ENCODE measurements around the gene BANP. TPM values are rescaled to one million over a fixed set of nuclear protein-coding genes. Genes with fewer than 3 reads are reported as not detected.

Gene BANP
- total and polyA plus RNA-seq, 4 experiments from 2014 or later = 10.7 to 72.7 (median 44.1) TPM

DNA sequence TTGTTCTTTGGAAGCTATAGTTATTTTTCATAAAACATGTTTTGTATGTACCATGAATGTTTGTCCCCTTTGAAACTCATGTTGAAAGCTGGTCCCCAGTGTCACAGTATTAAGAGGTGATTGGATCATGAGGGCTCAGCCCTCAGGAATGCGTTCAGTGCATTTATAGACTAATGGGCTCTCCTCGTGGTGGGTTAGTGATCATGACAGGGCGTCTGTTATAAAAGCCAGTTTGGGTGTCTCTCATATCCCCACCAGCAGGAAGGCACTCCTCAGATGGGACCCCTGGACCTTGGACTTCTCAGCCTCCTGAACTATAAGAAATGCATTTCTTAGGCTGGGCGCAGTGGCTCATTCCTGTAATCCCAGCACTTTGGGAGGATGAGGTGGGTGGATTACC lies 10.4 kb downstream of the BANP start:
- Histone ChIP-seq H3K27me3 (ENCODE audit: insufficient read depth, low read length) (no peaks in the 10 kb centered on the region), H3K27ac (ENCODE audit: low read depth, low read length) (no peak overlapping the region), H3K4me3 (ENCODE audit: low read length in 2 of 2) (no peak overlapping the region), H3K4me1 (ENCODE audit: insufficient read depth, low read length) (peaks cover 67% of the 10 kb centered on the region), H3K9me3 (ENCODE audit: control insufficient read depth in 1 of 2, low read length in 2 of 2) (no peaks in the 10 kb centered on the region), H3K36me3 (ENCODE audit: insufficient read depth, low read length) (peaks cover 3% of the 10 kb centered on the region)
- Mint-ChIP-seq H3K9me3 (no peaks in the 10 kb centered on the region), H3K4me1 (peaks cover 49 to 90% (median 74%) of the 10 kb centered on the region in 4 donors), H3K36me3 (peaks cover 0 to 30% of the 10 kb centered on the region in 2 donors), H3K27ac (peak overlapping the region in 4 of 7 donors; percentile 21 to 77 (median 42)), H3K27me3 (no peaks in the 10 kb centered on the region), H3K4me3 (no peak overlapping the region)
- POLR2A ChIA-PET (ENCODE audit: partially characterized antibody) = interaction anchor here (0.8 kb wide), 1 partner anchor 11 kb away, joined by 3 read pairs; the partner anchor contains the start of gene BANP
- CTCF ChIA-PET (ENCODE audit: partially characterized antibody) = interaction anchor here (1.1 kb wide), 1 partner anchor 10 kb away, joined by 3 read pairs; the partner anchor contains the start of gene BANP
- intact Hi-C loops (cut with micrococcal nuclease) = no loop called here
- no peak for DNase-seq

DNA sequence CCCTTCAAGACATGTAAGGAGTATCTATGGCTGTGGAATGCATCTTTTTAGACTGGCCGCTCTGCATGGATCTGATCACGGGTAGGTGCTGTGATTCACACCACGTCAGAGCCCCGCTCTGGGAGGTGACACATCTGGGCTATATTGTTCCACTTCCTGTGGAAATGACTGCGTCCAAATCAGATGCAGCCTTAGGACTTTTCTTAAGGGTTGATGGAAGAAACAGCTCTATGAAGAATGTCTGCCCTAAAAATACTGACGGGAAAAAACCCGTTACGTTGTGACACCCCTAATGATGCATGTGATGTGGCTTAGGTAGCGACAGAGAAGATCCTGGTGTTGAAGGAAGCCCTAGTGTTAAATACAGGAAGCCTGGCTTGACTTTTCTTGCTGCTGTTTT lies 12.2 kb downstream of the BANP start:
- DNase-seq = peak; percentile 31 to 87 (median 38)
- H3K9me3 Mint-ChIP-seq = no peaks in the 10 kb centered on the region
- CTCF ChIA-PET (ENCODE audit: partially characterized antibody) = no interaction called here
- peak overlapping the region; percentile 42 for H3K27ac ChIP-seq (ENCODE audit: low read depth, low read length)
- no peaks in the 10 kb centered on the region for H3K9me3 ChIP-seq (ENCODE audit: control insufficient read depth in 1 of 2, low read length in 2 of 2)
- H3K27me3 Mint-ChIP-seq = no peaks in the 10 kb centered on the region
- H3K4me1 ChIP-seq (ENCODE audit: insufficient read depth, low read length) = peaks cover 57% of the 10 kb centered on the region
- H3K4me3 ChIP-seq (ENCODE audit: low read length in 2 of 2) = no peak overlapping the region
- intact Hi-C loops (cut with micrococcal nuclease) = no loop called here
- H3K27ac Mint-ChIP-seq = peak overlapping the region; percentile 58 to 90 (median 89)
- H3K4me1 Mint-ChIP-seq = peaks cover 42 to 78% (median 62%) of the 10 kb centered on the region in 4 donors
- POLR2A ChIA-PET (ENCODE audit: partially characterized antibody) = interaction anchor here (1.2 to 1.4 kb wide), 3 partner anchors 9 to 14 kb away, joined by 3 to 4 read pairs (median 3); partner anchors contain the start of gene BANP
- H3K4me3 Mint-ChIP-seq = peak overlapping the region in 7 of 8 donors; percentile 25 to 72 (median 57)
- peaks cover under 1 to 17% of the 10 kb centered on the region in 2 donors for H3K36me3 Mint-ChIP-seq
- no peaks in the 10 kb centered on the region for H3K36me3 ChIP-seq (ENCODE audit: insufficient read depth, low read length)
- no peaks in the 10 kb centered on the region for H3K27me3 ChIP-seq (ENCODE audit: insufficient read depth, low read length)

DNA sequence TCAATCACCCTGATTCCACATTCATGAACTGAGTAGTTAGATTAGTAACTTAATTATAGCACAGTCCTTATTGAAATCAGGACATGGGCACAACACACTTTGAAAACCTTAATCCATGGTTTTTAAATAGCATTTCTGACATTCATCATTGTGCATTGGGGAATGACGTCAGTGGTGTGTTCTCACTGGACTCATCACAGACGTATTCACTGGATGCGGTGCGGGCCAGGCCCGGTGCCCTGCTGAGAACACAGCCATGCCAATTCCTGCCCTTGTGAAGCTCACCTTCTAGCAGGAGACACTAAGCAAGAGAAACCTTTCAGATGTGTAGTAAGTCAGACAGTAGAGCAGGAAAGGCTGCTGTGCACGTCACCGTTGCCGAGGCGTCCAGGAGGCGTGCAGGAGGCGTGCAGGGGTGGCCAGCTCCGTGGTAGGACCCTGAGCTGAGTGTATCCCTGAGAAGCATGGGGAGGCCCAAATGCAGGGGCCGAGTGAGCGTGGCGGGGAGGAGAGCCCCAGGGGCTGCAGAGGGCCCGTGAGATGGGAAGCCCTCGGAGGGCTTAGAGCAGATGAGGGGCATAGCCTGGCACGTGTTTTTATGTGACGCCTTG lies 12.9 kb downstream of the BANP start:
- intact Hi-C loops (cut with micrococcal nuclease) = no loop called here
- peaks cover 45 to 77% (median 61%) of the 10 kb centered on the region in 4 donors for H3K4me1 Mint-ChIP-seq

DNA sequence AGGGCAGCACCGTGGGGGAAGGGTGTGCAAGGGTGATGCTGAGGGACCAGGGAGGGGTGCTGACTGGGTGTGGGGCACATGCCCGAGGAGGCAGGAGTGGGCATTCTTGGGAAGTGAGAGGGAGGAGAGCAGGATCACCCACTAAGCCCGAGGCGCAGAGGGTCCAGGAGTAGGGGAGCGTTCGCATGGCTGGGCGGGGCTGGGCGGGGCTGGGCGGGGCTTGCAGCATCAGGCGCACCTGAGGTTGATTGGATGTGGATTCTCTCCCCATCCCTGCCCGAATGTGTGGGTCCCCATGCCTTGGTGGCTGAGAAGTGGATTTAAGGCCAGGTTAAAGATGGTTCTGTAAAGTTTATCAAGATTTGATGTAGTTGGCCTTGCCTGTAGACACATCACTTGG lies 14.2 kb downstream of the BANP start:
- Histone ChIP-seq H3K4me3 (ENCODE audit: low read length in 2 of 2) (no peak overlapping the region), H3K27ac (ENCODE audit: low read depth, low read length) (no peak overlapping the region), H3K4me1 (ENCODE audit: insufficient read depth, low read length) (peaks cover 45% of the 10 kb centered on the region), H3K36me3 (ENCODE audit: insufficient read depth, low read length) (no peaks in the 10 kb centered on the region), H3K9me3 (ENCODE audit: control insufficient read depth in 1 of 2, low read length in 2 of 2) (no peaks in the 10 kb centered on the region), H3K27me3 (ENCODE audit: insufficient read depth, low read length) (no peaks in the 10 kb centered on the region)
- Mint-ChIP-seq H3K9me3 (peaks cover 0 to under 1% (median 0%) of the 10 kb centered on the region in 8 donors), H3K27me3 (no peaks in the 10 kb centered on the region), H3K27ac (peak overlapping the region in 3 of 7 donors; percentile 1 to 71 (median 13)), H3K36me3 (peaks cover 15 to 19% of the 10 kb centered on the region in 2 donors), H3K4me1 (peaks cover 40 to 71% (median 56%) of the 10 kb centered on the region in 4 donors), H3K4me3 (no peak overlapping the region)
- intact Hi-C loops (cut with micrococcal nuclease) = no loop called here
- ChIA-PET CTCF (ENCODE audit: partially characterized antibody) (no interaction called here), POLR2A (ENCODE audit: partially characterized antibody) (no interaction called here)
- DNase-seq = no peak

More for the DNA sequence above, 12.9 kb downstream of the BANP start:
- peaks cover 56% of the 10 kb centered on the region for H3K4me1 ChIP-seq (ENCODE audit: insufficient read depth, low read length)
- no peaks in the 10 kb centered on the region for H3K9me3 Mint-ChIP-seq
- no peaks in the 10 kb centered on the region for H3K9me3 ChIP-seq (ENCODE audit: control insufficient read depth in 1 of 2, low read length in 2 of 2)
- POLR2A ChIA-PET (ENCODE audit: partially characterized antibody) = interaction anchor here (1.2 to 1.4 kb wide), 2 partner anchors 8 to 15 kb away, joined by 3 read pairs; no protein-coding TSS in a partner anchor
- peak overlapping the region in 3 of 8 donors; percentile 25 to 60 (median 43) for H3K4me3 Mint-ChIP-seq
- peak overlapping the region; percentile 42 for H3K27ac ChIP-seq (ENCODE audit: low read depth, low read length)
- CTCF ChIA-PET (ENCODE audit: partially characterized antibody) = no interaction called here
- H3K27me3 Mint-ChIP-seq = no peaks in the 10 kb centered on the region
- H3K27me3 ChIP-seq (ENCODE audit: insufficient read depth, low read length) = no peaks in the 10 kb centered on the region
- H3K36me3 ChIP-seq (ENCODE audit: insufficient read depth, low read length) = no peaks in the 10 kb centered on the region
- peaks cover 5 to 17% of the 10 kb centered on the region in 2 donors for H3K36me3 Mint-ChIP-seq
- no peak for DNase-seq
- H3K27ac Mint-ChIP-seq = peak overlapping the region in 4 of 7 donors; percentile 64 to 89 (median 82)
- H3K4me3 ChIP-seq (ENCODE audit: low read length in 2 of 2) = no peak overlapping the region

DNA sequence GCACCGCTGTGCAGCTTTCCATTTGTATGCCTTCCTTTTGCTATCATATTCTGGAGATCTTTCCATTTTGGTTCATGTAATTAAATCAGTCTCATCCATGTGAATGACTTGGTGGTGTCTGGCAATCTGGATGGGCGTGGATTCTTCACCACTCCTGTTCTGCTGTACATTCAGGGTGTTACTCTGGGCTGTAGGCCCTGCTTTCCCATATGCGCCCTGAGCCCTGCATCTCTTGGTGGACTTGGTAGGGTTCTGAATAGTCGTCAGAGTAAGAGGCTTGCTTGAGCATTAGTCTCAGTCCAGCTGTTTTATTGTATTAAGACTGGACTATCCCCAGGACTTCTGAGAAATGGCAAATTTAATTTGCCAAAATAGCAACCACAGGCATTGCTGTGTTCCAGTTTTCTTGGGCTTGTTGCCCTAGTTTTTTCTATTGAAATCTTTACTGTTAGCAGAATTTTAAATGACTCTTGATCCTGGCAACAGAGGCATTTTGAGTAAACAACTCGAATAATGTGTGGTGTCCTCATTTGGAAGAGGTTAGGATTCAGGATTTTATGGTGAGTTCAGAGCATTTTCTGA lies 14.9 kb downstream of the BANP start:
- H3K4me3 Mint-ChIP-seq = peak overlapping the region in 1 of 8 donors; percentile 26
- DNase-seq = no peak
- peaks cover 45% of the 10 kb centered on the region for H3K4me1 ChIP-seq (ENCODE audit: insufficient read depth, low read length)
- no peaks in the 10 kb centered on the region for H3K9me3 ChIP-seq (ENCODE audit: control insufficient read depth in 1 of 2, low read length in 2 of 2)
- peaks cover 0 to 7% (median 4%) of the 10 kb centered on the region in 8 donors for H3K9me3 Mint-ChIP-seq
- CTCF ChIA-PET (ENCODE audit: partially characterized antibody) = interaction anchor here (0.5 to 0.7 kb wide), 2 partner anchors 29 to 187 kb away, joined by 3 to 4 read pairs; no protein-coding TSS in a partner anchor
- no peaks in the 10 kb centered on the region for H3K36me3 ChIP-seq (ENCODE audit: insufficient read depth, low read length)
- POLR2A ChIA-PET (ENCODE audit: partially characterized antibody) = interaction anchor here (0.9 kb wide), 1 partner anchor 10 kb away, joined by 3 read pairs; no protein-coding TSS in a partner anchor
- peaks cover 21 to 22% of the 10 kb centered on the region in 2 donors for H3K36me3 Mint-ChIP-seq
- no peaks in the 10 kb centered on the region for H3K27me3 Mint-ChIP-seq
- no peak overlapping the region for H3K4me3 ChIP-seq (ENCODE audit: low read length in 2 of 2)
- intact Hi-C loops (cut with micrococcal nuclease) = no loop called here
- no peak overlapping the region for H3K27ac ChIP-seq (ENCODE audit: low read depth, low read length)
- no peaks in the 10 kb centered on the region for H3K27me3 ChIP-seq (ENCODE audit: insufficient read depth, low read length)
- H3K4me1 Mint-ChIP-seq = peaks cover 42 to 68% (median 54%) of the 10 kb centered on the region in 4 donors
- peak overlapping the region in 6 of 7 donors; percentile 4 to 84 (median 68) for H3K27ac Mint-ChIP-seq

DNA sequence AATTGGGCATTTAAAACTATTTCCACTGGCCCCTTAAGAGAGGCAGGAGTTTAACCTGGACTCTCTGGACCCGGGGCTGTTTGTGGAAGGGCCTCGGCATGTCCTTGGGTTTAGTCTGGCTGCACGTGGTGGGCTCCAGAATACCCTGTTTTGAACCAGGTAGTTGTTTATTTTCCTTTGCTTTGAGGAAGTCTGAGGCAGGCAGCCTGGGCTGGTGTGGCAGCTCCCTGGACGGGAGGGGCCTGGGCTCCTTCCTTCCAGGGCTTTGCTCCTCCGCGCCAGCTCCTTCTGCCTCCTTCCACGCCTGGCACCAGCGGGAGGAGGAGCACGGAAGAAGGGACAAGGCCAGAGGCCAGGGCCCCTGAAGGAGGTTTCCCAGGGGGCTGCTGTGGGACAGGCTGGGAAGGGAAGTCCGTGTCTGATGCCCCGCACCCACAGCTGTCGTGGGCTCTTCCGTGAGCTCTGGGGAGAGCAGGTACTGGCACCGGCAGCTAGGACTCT lies 15.5 kb downstream of the BANP start:
- Histone ChIP-seq H3K27me3 (ENCODE audit: insufficient read depth, low read length) (no peaks in the 10 kb centered on the region), H3K27ac (ENCODE audit: low read depth, low read length) (no peak overlapping the region), H3K4me3 (ENCODE audit: low read length in 2 of 2) (no peak overlapping the region), H3K36me3 (ENCODE audit: insufficient read depth, low read length) (no peaks in the 10 kb centered on the region), H3K9me3 (ENCODE audit: control insufficient read depth in 1 of 2, low read length in 2 of 2) (peaks cover 0 to 4% of the 10 kb centered on the region in 2 donors), H3K4me1 (ENCODE audit: insufficient read depth, low read length) (peaks cover 45% of the 10 kb centered on the region)
- H3K4me3 Mint-ChIP-seq = peak overlapping the region in 2 of 8 donors; percentile 7 to 55
- H3K4me1 Mint-ChIP-seq = peaks cover 38 to 63% (median 50%) of the 10 kb centered on the region in 4 donors
- ChIA-PET POLR2A (ENCODE audit: partially characterized antibody) (interaction anchor here (0.9 kb wide), 1 partner anchor 10 kb away, joined by 3 read pairs; no protein-coding TSS in a partner anchor), CTCF (ENCODE audit: partially characterized antibody) (interaction anchor here (0.7 kb wide), 1 partner anchor 188 kb away, joined by 3 read pairs; no protein-coding TSS in a partner anchor)
- peaks cover 0 to 12% (median 9%) of the 10 kb centered on the region in 8 donors for H3K9me3 Mint-ChIP-seq
- intact Hi-C loops (cut with micrococcal nuclease) = no loop called here
- H3K36me3 Mint-ChIP-seq = peaks cover 18 to 28% of the 10 kb centered on the region in 2 donors
- H3K27ac Mint-ChIP-seq = peak overlapping the region in 4 of 7 donors; percentile 42 to 75 (median 68)
- DNase-seq = no peak
- H3K27me3 Mint-ChIP-seq = no peaks in the 10 kb centered on the region

DNA sequence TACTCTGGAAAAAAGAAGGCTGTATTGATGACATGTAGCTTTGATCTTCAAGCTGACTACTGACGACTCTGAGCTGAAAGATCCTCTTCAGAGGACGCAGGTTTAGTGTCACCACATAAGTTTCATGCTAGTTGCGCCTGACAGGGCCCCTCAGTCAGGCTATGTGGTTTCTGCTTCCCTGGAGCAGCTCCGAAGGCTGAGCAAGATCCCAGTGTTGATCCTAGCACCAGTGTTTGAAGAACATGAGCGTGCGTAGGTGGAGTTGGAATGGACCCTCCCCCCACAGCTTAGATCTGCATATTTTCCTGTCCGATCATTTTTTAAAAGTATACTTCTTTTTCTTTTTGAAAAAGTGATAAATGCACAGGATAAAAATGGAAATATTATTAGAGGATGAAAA lies 17.3 kb downstream of the BANP start:
- H3K9me3 ChIP-seq (ENCODE audit: control insufficient read depth in 1 of 2, low read length in 2 of 2) = peaks cover 0 to 8% of the 10 kb centered on the region in 2 donors
- ChIA-PET CTCF (ENCODE audit: partially characterized antibody) (interaction anchor here (1.1 kb wide), 1 partner anchor 14 kb away, joined by 3 read pairs; no protein-coding TSS in a partner anchor), POLR2A (ENCODE audit: partially characterized antibody) (no interaction called here)
- Mint-ChIP-seq H3K27me3 (no peaks in the 10 kb centered on the region), H3K9me3 (peaks cover 0 to 26% (median 20%) of the 10 kb centered on the region in 8 donors), H3K4me3 (no peak overlapping the region), H3K4me1 (peaks cover 30 to 57% (median 42%) of the 10 kb centered on the region in 4 donors), H3K27ac (peak overlapping the region in 1 of 7 donors; percentile 37), H3K36me3 (peaks cover 24 to 43% of the 10 kb centered on the region in 2 donors)
- intact Hi-C loops (cut with micrococcal nuclease) = no loop called here
- H3K27ac ChIP-seq (ENCODE audit: low read depth, low read length) = no peak overlapping the region
- no peaks in the 10 kb centered on the region for H3K36me3 ChIP-seq (ENCODE audit: insufficient read depth, low read length)
- H3K4me1 ChIP-seq (ENCODE audit: insufficient read depth, low read length) = peaks cover 33% of the 10 kb centered on the region
- H3K27me3 ChIP-seq (ENCODE audit: insufficient read depth, low read length) = no peaks in the 10 kb centered on the region
- H3K4me3 ChIP-seq (ENCODE audit: low read length in 2 of 2) = no peak overlapping the region
- no peak for DNase-seq

Measured in CD4-positive, alpha-beta memory T cell (primary cell).